Uterus (tissue), 2 donors: Measurements from ENCODE around the gene SUCLG2.

Source experiments
- CTCF ChIP-seq, 4 experiments: fragments of 200-600 bp in 2 of 4; fragments of 450-650 bp in 2 of 4; sonication (generic) in 2 of 4; IDR thresholded peaks; one replicate each; pipeline ENCODE4 v1.5.1; 2016 to 2019; ENCODE audit warnings: antibody characterized with exemption in 4 of 4, mild to moderate bottlenecking in 2 of 4, moderate library complexity in 1 of 4
- POLR2A ChIP-seq, 2 donors: fragments of 450-650 bp; IDR thresholded peaks; one replicate each; pipeline ENCODE4 v1.6.1; 2016; ENCODE audit warnings: antibody characterized with exemption in 2 of 2, mild to moderate bottlenecking in 1 of 2, moderate library complexity in 1 of 2

GRCh38 chr3:67641451-67641850, 13.0 kb downstream of the SUCLG2 start:
- TF ChIP-seq POLR2A (IDR thresholded peaks at IDR 0.05) = no peak
- no peak for TF ChIP-seq CTCF (IDR thresholded peaks at IDR 0.05)
